Esophagus (tissue), 2 donors: ENCODE results near the gene RIPK4. TPM values are rescaled to one million over a fixed set of nuclear protein-coding genes. Genes with fewer than 3 reads are reported as not detected.
"Not testable (repeated sequence)": the region's sequence is repeated elsewhere in the genome, so short reads cannot be mapped to it uniquely, and the experiment has no call there.

Experiments used
- H3K27ac ChIP-seq, 2 donors: one replicate each; pipeline ENCODE4 v1.5.1; 2013; ENCODE audit warnings: low read depth in 2 of 2, mild to moderate bottlenecking in 2 of 2, inconsistent platforms in 1 of 2, low read length in 1 of 2, moderate library complexity in 1 of 2
- H3K27me3 ChIP-seq, 2 donors: one replicate each; pipeline ENCODE4 v1.6.1; 2013; ENCODE audit warnings: low read length in 2 of 2, control low read depth in 1 of 2, mild to moderate bottlenecking in 1 of 2; ENCODE audit not compliant: insufficient read depth in 2 of 2, control insufficient read depth in 1 of 2
- H3K36me3 ChIP-seq, 2 donors: one replicate each; pipeline ENCODE4 v1.6.1; 2013; ENCODE audit warnings: low read length in 1 of 2; ENCODE audit not compliant: control insufficient read depth in 2 of 2, insufficient read depth in 2 of 2
- H3K4me1 ChIP-seq, 2 donors: one replicate each; pipeline ENCODE4 v1.6.1; 2013; ENCODE audit warnings: low read length in 1 of 2; ENCODE audit not compliant: control insufficient read depth in 2 of 2, insufficient read depth in 2 of 2
- H3K4me3 ChIP-seq, 2 donors: one replicate each; pipeline ENCODE4 v1.5.1; 2013; ENCODE audit warnings: low read length in 2 of 2, mild to moderate bottlenecking in 2 of 2, low read depth in 1 of 2, moderate library complexity in 1 of 2
- H3K9me3 ChIP-seq, 2 donors: one replicate each; pipeline ENCODE4 v1.6.1; 2013; ENCODE audit warnings: mild to moderate bottlenecking in 2 of 2, low read depth in 1 of 2, low read length in 1 of 2, moderate library complexity in 1 of 2; ENCODE audit not compliant: control insufficient read depth in 2 of 2, insufficient read depth in 1 of 2
- WGBS, 2 donors: extraction: QIAGEN DNeasy Blood & Tissue Kit; methylation state at CpG; one replicate each; pipeline ENCODE4 v1.1.7; 2013; 5-methylcytosine and 5-hydroxymethylcytosine counted together
- polyA plus RNA-seq, 2 donors: library from polyadenylated mRNA; stranded (reverse); fragments of 200-250 nt; gene quantifications; one replicate each; pipeline ENCODE4 v1.2.3, GENCODE V29; 2013
- donor health status: healthy with polysubstance abuse.
- donor health status: Bipolar disorder and iron deficiency.

The RIPK4 gene
- polyA plus RNA-seq, 2 donors, result 51.7 to 72.4 TPM

- Histone ChIP-seq H3K4me1 (peaks cover 4 to 39% of the 10 kb centered on the region in 2 donors), H3K27ac (peak overlapping the region; percentile 95 to 99), H3K36me3 (no peaks in the 10 kb centered on the region), H3K27me3 (no peaks in the 10 kb centered on the region), H3K9me3 (no peaks in the 10 kb centered on the region), H3K4me3 (no peak overlapping the region)
- WGBS, 2 donors, result 63% methylated on average over 19 of the region's 19 CpGs
Observed at GRCh38 chr21:41726058-41726558, 40.7 kb downstream of the RIPK4 start.

- Histone ChIP-seq H3K9me3 (no peaks in the 10 kb centered on the region), H3K27ac (no peak overlapping the region), H3K4me1 (peaks cover 4 to 37% of the 10 kb centered on the region in 2 donors), H3K4me3 (no peak overlapping the region), H3K36me3 (no peaks in the 10 kb centered on the region), H3K27me3 (no peaks in the 10 kb centered on the region)
- WGBS, 2 donors, result 49 to 53% methylated on average over 33 of the region's 33 CpGs
Observed at GRCh38 chr21:41725421-41726031, 41.3 kb downstream of the RIPK4 start.

GRCh38 chr21:41723835-41724234 lies 43.0 kb downstream of the RIPK4 start:
- H3K4me1 ChIP-seq, result peaks cover 4 to 27% of the 10 kb centered on the region in 2 donors
- H3K36me3 ChIP-seq, H3K9me3 ChIP-seq, H3K27ac ChIP-seq, H3K4me3 ChIP-seq, H3K27me3 ChIP-seq: not testable (repeated sequence)
- WGBS, 2 donors, result 79 to 80% methylated on average over 9 of the region's 9 CpGs

- Histone ChIP-seq H3K27me3 (no peaks in the 10 kb centered on the region), H3K27ac (no peak overlapping the region), H3K9me3 (no peaks in the 10 kb centered on the region), H3K4me3 (no peak overlapping the region), H3K4me1 (peaks cover 0 to 22% of the 10 kb centered on the region in 2 donors), H3K36me3 (no peaks in the 10 kb centered on the region)
- 80 to 81% methylated on average over 19 to 20 of the region's 20 CpGs for WGBS, 2 donors
Observed at GRCh38 chr21:41722052-41723018, 44.5 kb downstream of the RIPK4 start.

GRCh38 chr21:41720250-41720649 lies 46.6 kb downstream of the RIPK4 start:
- Histone ChIP-seq H3K27ac (no peak overlapping the region), H3K27me3 (no peaks in the 10 kb centered on the region), H3K4me1 (peaks cover 0 to 6% of the 10 kb centered on the region in 2 donors), H3K9me3 (no peaks in the 10 kb centered on the region), H3K4me3 (no peak overlapping the region), H3K36me3 (no peaks in the 10 kb centered on the region)
- WGBS, 2 donors, result 86 to 94% methylated on average over 2 of the region's 2 CpGs

GRCh38 chr21:41719691-41720090 lies 47.2 kb downstream of the RIPK4 start:
- Histone ChIP-seq H3K9me3 (no peaks in the 10 kb centered on the region), H3K4me3 (no peak overlapping the region), H3K36me3 (no peaks in the 10 kb centered on the region), H3K4me1 (peaks cover 0 to 6% of the 10 kb centered on the region in 2 donors), H3K27me3 (no peaks in the 10 kb centered on the region), H3K27ac (no peak overlapping the region)
- WGBS, 2 donors, result 82 to 86% methylated on average over 6 of the region's 6 CpGs

- no peaks in the 10 kb centered on the region for H3K27me3 ChIP-seq
- 75 to 79% methylated on average over 15 of the region's 15 CpGs for WGBS, 2 donors
- H3K4me1 ChIP-seq, result peaks cover 0 to 10% of the 10 kb centered on the region in 2 donors
- H3K9me3 ChIP-seq, result no peaks in the 10 kb centered on the region
- no peak overlapping the region for H3K4me3 ChIP-seq
- H3K27ac ChIP-seq, result no peak overlapping the region
- H3K36me3 ChIP-seq, result no peaks in the 10 kb centered on the region
Observed at GRCh38 chr21:41717573-41718330, 49.1 kb downstream of the RIPK4 start.

- peaks cover 0 to 6% of the 10 kb centered on the region in 2 donors for H3K4me1 ChIP-seq
Observed at GRCh38 chr21:41716751-41717150, 50.1 kb downstream of the RIPK4 start.

GRCh38 chr21:41715649-41716281 lies 51.1 kb downstream of the RIPK4 start:
- 38 to 39% methylated on average over 8 of the region's 8 CpGs for WGBS, 2 donors
- no peaks in the 10 kb centered on the region for H3K9me3 ChIP-seq
- peak overlapping the region; percentile 14 to 16 for H3K27ac ChIP-seq
- H3K4me1 ChIP-seq, result peaks cover 0 to 12% of the 10 kb centered on the region in 2 donors
- H3K27me3 ChIP-seq, result no peaks in the 10 kb centered on the region
- no peak overlapping the region for H3K4me3 ChIP-seq
- H3K36me3 ChIP-seq, result no peaks in the 10 kb centered on the region

More at GRCh38 chr21:41716751-41717150, 50.1 kb downstream of the RIPK4 start:
- Histone ChIP-seq H3K36me3 (no peaks in the 10 kb centered on the region), H3K4me3 (no peak overlapping the region), H3K9me3 (no peaks in the 10 kb centered on the region), H3K27ac (no peak overlapping the region), H3K27me3 (no peaks in the 10 kb centered on the region)
- WGBS, 2 donors, result 77 to 78% methylated on average over 7 of the region's 7 CpGs
